ENCODE measurements around the gene HOXD12.

The HOXD12 gene

DNA sequence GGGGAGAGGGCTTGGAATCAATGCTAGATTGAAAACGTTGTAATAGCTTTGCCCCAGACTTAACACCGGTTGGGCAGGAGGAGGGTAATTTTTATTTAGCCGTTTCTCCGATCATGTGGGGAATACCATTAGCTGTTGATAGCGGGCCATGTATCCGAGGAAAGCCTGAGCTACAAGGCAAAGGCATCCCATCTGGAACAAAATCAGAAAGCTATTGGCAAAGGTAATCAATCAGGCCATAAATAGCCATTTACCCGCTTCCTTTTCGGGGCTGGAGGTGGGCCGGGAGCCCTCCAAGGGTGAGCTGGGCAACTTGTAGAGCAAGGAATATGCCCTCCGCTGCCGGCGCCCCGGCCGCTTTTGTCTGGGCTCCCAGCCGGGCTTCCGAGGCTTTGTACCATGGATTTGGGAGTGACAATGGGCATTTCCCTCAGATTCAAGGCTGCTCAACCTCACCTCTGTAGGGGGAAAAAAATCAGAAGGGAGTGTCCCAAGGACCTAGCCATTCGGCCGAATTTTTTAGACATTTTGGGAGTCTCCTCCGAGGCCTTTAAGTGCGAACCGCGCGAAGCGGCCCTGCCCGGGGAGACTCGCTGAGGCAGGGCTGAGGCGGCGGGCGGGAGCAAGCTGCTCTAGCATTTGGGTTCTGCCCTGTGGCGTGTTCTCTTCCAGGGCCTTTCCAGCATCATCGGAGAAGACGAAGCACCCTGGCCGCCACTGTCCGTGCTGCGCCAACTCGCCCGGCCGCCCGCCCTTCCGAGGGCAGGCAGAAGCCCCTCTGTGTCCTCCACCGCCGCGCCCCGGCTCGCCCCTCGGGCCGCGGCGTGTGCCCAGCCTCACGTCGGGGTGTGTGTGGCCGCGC lies 21.8 kb downstream of the HOXD12 start:
- DNase-seq (ENCODE audit: low spot score): no peak

- no peak for DNase-seq (ENCODE audit: low spot score)
These were observed 22.6 kb downstream of the HOXD12 start for GRCh38 chr2:176122052-176122682.

GRCh38 chr2:176122683-176123410 lies 23.3 kb downstream of the HOXD12 start, which contains the start of gene HOXD9:
Gene HOXD9 (plus strand): TSS chr2:176122719. CDS start chr2:176122769, 50 bp downstream.
- peak; percentile 64 for DNase-seq (ENCODE audit: low spot score)

DNA sequence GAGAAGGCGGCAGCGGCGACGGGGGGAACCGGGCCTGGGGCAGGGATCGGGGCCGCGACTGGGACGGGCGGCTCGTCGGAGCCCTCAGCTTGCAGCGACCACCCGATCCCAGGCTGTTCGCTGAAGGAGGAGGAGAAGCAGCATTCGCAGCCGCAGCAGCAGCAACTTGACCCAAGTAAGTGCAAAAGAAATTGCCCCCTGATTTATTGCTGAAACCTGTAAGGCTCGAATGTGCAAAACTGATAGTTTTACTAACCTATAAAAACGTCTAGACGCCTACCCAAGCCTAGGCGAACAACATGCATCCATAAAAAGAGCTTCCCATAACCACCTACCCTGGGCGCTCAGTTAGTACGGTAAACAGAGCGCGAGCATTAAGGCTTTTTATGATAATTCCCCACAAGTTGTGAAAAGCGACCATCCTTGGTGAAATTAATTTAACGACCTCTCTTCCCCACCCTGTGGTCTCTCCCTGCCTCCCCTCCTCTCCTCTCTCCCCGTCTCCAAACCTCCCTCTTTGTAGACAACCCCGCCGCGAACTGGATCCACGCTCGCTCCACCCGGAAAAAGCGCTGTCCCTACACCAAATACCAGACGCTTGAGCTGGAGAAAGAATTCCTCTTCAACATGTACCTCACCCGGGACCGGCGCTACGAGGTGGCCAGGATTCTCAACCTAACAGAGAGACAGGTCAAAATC lies 24.0 kb downstream of the HOXD12 start:
- DNase-seq (ENCODE audit: low spot score): no peak

- DNase-seq (ENCODE audit: low spot score): no peak
These were observed 24.7 kb downstream of the HOXD12 start for GRCh38 chr2:176124110-176124946.

GRCh38 chr2:176124947-176125771 lies 25.6 kb downstream of the HOXD12 start:
- DNase-seq (ENCODE audit: low spot score): no peak

DNA sequence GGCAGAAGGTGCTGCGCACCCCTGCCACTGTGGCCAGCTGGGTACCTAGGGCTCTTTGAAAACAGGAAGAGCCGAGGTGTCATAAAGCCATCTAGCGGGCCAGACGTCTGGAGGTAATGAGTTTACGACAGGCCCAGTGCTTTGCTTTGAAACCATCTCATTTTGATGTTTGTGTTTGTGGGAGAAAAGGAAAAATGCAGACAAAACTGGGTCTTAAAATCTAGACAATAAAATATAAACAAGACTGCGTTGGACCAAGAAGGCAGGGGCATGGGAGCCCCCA lies 26.1 kb downstream of the HOXD12 start:
- DNase-seq (ENCODE audit: low spot score): no peak

DNA sequence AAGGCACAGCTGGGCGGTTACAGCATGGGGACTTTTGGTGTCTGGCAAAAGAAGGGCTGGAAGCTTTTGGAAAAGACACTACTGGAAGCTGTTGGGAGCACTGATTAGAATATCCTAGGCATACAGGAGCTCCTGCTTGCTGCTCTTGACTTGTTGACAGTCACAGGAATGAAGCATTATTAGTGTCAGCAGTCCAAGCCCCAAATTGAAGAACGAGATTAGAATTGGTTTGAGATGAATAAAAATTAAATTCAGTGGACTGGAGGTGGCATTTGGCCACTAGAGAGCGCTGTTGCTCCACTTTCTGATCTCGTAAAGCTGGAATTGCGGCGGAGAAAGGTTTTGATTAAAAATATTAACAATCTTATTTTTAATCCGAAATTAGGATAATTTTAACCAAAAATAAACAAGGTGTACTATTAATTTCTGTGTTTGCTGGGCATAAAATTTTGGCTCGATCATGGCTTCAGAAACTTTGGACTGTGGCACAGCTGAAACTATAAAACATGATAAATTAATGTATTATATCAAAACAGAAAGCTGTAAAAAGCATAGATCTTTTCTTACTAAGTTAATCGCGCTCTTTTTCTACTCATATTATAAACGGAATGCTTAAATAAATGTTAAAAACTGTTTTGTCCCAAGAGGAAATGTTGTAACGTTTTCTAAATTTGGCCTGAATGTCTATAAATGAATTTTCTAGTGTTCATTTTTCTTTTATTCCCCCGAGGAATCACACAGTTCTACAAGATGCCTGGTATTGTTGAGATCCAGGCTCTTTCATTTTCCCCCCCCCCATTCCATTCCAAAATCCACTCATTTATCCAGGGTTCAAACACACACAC lies 27.6 kb downstream of the HOXD12 start:
- no peak for DNase-seq (ENCODE audit: low spot score)

GRCh38 chr2:176127774-176128072 lies 28.1 kb downstream of the HOXD12 start:
- DNase-seq (ENCODE audit: low spot score): no peak

DNA sequence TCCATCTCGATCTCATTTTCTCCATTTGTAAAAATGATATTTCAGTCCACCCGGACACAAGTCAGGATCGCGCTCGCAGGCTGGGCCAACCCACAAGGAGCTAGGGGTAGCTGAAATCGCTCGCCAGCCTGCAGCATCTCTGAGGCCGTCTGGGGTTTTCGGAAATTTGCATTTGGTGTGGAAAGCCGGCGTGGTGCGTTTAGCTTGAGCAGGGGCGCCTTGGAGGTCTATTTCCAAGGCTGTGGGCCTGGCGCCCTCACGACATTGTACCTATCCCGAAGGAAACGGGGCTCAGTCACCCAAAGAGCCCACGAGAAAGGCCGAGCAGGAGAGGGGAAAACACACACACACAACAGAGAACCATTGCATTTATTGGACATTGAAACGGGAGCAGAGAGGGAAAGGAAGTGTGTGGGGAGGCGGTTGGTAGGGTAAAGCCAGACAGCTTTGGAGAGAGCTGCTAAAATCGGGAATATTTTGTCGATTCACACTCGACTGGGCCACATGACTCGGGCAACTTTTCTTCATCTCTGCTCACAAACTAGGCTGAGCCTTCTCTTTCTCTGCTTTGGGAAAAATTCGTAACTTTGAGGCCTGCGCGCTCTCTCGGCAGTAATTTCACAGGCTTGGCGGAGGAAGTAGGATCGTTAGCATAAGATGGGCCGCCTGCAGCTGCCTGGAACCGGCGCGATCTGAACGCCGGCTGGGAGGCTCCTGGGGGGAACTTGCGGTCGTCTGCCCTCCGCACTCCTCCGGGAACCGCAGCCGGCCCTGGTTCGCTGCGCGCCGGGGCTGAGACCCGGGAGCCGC lies 28.8 kb downstream of the HOXD12 start:
- DNase-seq (ENCODE audit: low spot score): no peak

DNA sequence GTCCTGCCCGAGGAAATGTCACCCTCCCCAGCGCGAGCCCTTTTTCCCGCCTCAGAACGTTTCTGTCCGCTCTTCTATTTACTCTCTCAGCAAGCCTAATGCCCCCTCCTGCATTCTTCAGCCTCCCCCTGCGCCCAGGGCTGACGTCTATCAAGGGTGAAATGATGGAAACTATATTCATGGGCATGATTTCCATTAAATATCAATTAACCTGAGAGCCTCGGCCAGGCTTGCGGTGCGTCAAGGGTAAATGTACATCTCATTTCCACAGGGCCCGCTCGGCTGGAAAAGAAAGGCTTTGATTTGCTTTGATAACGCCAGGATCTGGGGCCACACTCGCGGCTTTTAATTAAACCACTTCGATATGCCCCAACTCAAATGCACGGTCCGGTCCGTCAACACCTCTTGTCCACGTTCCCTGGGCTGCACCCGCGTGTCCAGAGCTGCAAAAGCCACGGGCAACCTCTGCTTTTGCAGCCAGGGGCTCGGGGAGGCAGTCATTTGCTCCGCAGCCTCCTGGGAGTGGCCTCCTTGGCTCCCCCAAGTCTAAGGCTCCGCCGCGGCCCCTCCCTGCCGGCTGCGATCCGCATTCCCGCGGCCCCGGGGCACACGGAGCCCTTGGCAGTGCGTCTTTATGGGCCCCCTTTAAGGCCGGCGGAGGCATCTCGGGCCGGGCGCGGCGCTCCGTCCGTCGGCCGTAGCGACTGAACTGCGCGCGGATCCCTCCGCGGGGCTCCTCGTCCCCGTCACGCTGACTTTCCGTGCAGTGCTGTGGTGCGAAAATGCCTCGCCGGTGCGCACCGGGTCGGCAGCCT lies 29.6 kb downstream of the HOXD12 start, which contains the start of gene HOXD8:
HOXD8 (plus strand) TSS at position 724 of the 815 bp plus-strand sequence. CDS start 662 bp downstream, outside the sequence.
- DNase-seq (ENCODE audit: low spot score): peak; percentile 66

GRCh38 chr2:176129813-176130146 lies 30.2 kb downstream of the HOXD12 start:
- DNase-seq (ENCODE audit: low spot score): no peak

DNA sequence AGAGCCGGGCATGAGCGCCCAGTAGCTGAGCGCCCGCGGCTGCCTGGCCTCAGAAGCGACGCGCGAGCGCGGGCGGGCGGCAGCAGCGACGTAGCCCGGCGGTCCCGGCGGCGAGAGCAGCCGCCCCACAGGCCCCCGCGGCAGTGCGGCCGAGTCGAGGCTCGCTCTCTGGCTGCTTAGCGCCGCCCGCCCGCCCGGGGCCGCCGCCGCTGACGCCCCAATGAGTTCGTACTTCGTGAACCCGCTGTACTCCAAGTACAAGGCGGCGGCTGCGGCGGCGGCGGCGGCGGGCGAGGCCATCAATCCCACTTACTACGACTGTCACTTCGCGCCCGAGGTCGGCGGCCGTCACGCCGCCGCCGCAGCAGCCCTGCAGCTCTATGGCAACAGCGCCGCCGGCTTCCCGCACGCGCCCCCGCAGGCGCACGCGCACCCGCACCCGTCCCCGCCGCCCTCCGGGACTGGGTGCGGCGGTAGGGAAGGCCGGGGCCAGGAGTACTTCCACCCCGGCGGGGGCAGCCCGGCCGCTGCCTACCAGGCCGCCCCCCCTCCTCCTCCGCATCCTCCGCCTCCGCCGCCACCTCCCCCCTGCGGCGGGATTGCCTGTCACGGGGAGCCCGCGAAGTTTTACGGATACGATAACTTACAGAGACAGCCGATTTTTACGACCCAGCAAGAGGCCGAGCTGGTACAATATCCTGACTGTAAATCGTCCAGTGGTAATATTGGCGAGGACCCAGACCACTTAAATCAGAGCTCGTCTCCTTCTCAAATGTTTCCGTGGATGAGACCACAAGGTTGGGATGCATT lies 30.8 kb downstream of the HOXD12 start:
- peak; percentile 66 for DNase-seq (ENCODE audit: low spot score)

GRCh38 chr2:176130957-176131847 lies 31.6 kb downstream of the HOXD12 start:
- no peak for DNase-seq (ENCODE audit: low spot score)

DNA sequence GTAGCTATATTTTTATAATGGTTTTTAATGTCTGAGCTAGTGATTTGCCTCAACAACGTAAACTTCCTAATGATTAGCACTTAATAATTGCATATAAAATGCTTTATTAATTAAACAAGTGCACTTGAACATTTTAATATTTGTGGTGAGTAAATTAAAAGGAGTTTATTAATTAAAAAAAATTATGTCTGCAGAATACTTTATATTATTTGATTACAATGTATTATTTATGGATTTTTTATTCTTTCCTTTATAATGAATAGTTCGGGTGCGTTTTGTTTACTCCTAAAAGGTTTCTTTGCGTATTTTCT lies 32.2 kb downstream of the HOXD12 start:
- DNase-seq (ENCODE audit: low spot score): no peak

Data from D341Med (cell line).